ENCODE measurements around the gene PLOD2.

The PLOD2 gene

GRCh38 chr3:146153429-146153828 lies 7.6 kb downstream of the PLOD2 start:
- no CpG with 5 or more reads among the region's 4 CpGs for WGBS (ENCODE audit: extremely low coverage, insufficient coverage, low lambda C conversion rate)
- Histone ChIP-seq H3K27ac (ENCODE audit: low read depth, low read length) (no peak overlapping the region), H2AK5ac (ENCODE audit: low read length) (no peak overlapping the region), H3K4me3 (ENCODE audit: low read length) (no peak overlapping the region), H3K36me3 (ENCODE audit: control insufficient read depth, insufficient read depth, low read length) (no peaks in the 10 kb centered on the region), H2BK15ac (replicated peaks; ENCODE audit: low read depth) (no peak overlapping the region), H3K4me2 (ENCODE audit: low read length) (no peak overlapping the region), H2BK5ac (ENCODE audit: low read length) (no peak overlapping the region), H3K79me1 (ENCODE audit: low read length) (peaks cover 6% of the 10 kb centered on the region), H3K4me1 (ENCODE audit: control insufficient read depth, low read depth, low read length) (no peaks in the 10 kb centered on the region), H4K8ac (ENCODE audit: low read depth, low read length) (no peak overlapping the region), H3K18ac (ENCODE audit: low read length) (peak overlapping the region; percentile 68), H2BK120ac (ENCODE audit: low read depth, low read length) (no peak overlapping the region), H3K9ac (ENCODE audit: low read length) (no peak overlapping the region), H3K27me3 (ENCODE audit: insufficient read depth, low read length, poor library complexity) (no peaks in the 10 kb centered on the region), H4K5ac (ENCODE audit: low read length) (no peak overlapping the region), H3K23ac (ENCODE audit: low read length) (no peak overlapping the region), H3K79me2 (ENCODE audit: control insufficient read depth, insufficient read depth, low read length) (peaks cover 25% of the 10 kb centered on the region), H3K4ac (ENCODE audit: low read depth, low read length) (no peak overlapping the region), H3K56ac (ENCODE audit: low read length) (no peak overlapping the region)
- DNase-seq: no peak

GRCh38 chr3:146152834-146153233 lies 8.2 kb downstream of the PLOD2 start:
- no peak overlapping the region for H3K9ac ChIP-seq (ENCODE audit: low read length)
- H4K5ac ChIP-seq (ENCODE audit: low read length): no peak overlapping the region
- no peak overlapping the region for H2BK120ac ChIP-seq (ENCODE audit: low read depth, low read length)
- no peak for DNase-seq
- H3K79me1 ChIP-seq (ENCODE audit: low read length): peaks cover 6% of the 10 kb centered on the region
- H2BK5ac ChIP-seq (ENCODE audit: low read length): no peak overlapping the region
- H2BK15ac ChIP-seq (replicated peaks; ENCODE audit: low read depth): no peak overlapping the region
- no peaks in the 10 kb centered on the region for H3K27me3 ChIP-seq (ENCODE audit: insufficient read depth, low read length, poor library complexity)
- H3K56ac ChIP-seq (ENCODE audit: low read length): no peak overlapping the region
- H3K79me2 ChIP-seq (ENCODE audit: control insufficient read depth, insufficient read depth, low read length): peaks cover 21% of the 10 kb centered on the region
- no peak overlapping the region for H3K23ac ChIP-seq (ENCODE audit: low read length)
- no peaks in the 10 kb centered on the region for H3K36me3 ChIP-seq (ENCODE audit: control insufficient read depth, insufficient read depth, low read length)
- no peak overlapping the region for H3K4ac ChIP-seq (ENCODE audit: low read depth, low read length)
- no peak overlapping the region for H3K4me2 ChIP-seq (ENCODE audit: low read length)
- no peak overlapping the region for H4K8ac ChIP-seq (ENCODE audit: low read depth, low read length)
- no peaks in the 10 kb centered on the region for H3K4me1 ChIP-seq (ENCODE audit: control insufficient read depth, low read depth, low read length)
- H3K18ac ChIP-seq (ENCODE audit: low read length): no peak overlapping the region
- no peak overlapping the region for H3K27ac ChIP-seq (ENCODE audit: low read depth, low read length)
- no peak overlapping the region for H2AK5ac ChIP-seq (ENCODE audit: low read length)
- H3K4me3 ChIP-seq (ENCODE audit: low read length): no peak overlapping the region
- no CpG with 5 or more reads among the region's 6 CpGs for WGBS (ENCODE audit: extremely low coverage, insufficient coverage, low lambda C conversion rate)

- Histone ChIP-seq H3K27me3 (ENCODE audit: insufficient read depth, low read length, poor library complexity) (no peaks in the 10 kb centered on the region), H3K4me1 (ENCODE audit: control insufficient read depth, low read depth, low read length) (no peaks in the 10 kb centered on the region), H2BK120ac (ENCODE audit: low read depth, low read length) (no peak overlapping the region), H4K5ac (ENCODE audit: low read length) (no peak overlapping the region), H3K56ac (ENCODE audit: low read length) (no peak overlapping the region), H4K8ac (ENCODE audit: low read depth, low read length) (no peak overlapping the region), H3K36me3 (ENCODE audit: control insufficient read depth, insufficient read depth, low read length) (no peaks in the 10 kb centered on the region), H2BK15ac (replicated peaks; ENCODE audit: low read depth) (no peak overlapping the region), H3K79me2 (ENCODE audit: control insufficient read depth, insufficient read depth, low read length) (peaks cover 19% of the 10 kb centered on the region), H2AK5ac (ENCODE audit: low read length) (no peak overlapping the region), H3K4me3 (ENCODE audit: low read length) (no peak overlapping the region), H3K18ac (ENCODE audit: low read length) (no peak overlapping the region), H3K9ac (ENCODE audit: low read length) (no peak overlapping the region), H3K27ac (ENCODE audit: low read depth, low read length) (no peak overlapping the region), H3K79me1 (ENCODE audit: low read length) (peaks cover 16% of the 10 kb centered on the region), H3K23ac (ENCODE audit: low read length) (no peak overlapping the region), H3K4me2 (ENCODE audit: low read length) (no peak overlapping the region), H2BK5ac (ENCODE audit: low read length) (no peak overlapping the region), H3K4ac (ENCODE audit: low read depth, low read length) (no peak overlapping the region)
- no peak for DNase-seq
- WGBS (ENCODE audit: extremely low coverage, insufficient coverage, low lambda C conversion rate): no CpG with 5 or more reads among the region's 1 CpG
Observed at GRCh38 chr3:146148468-146148931, 12.5 kb downstream of the PLOD2 start.

GRCh38 chr3:146145642-146146041 lies 15.3 kb downstream of the PLOD2 start:
- Histone ChIP-seq H2BK15ac (replicated peaks; ENCODE audit: low read depth) (no peak overlapping the region), H3K27ac (ENCODE audit: low read depth, low read length) (no peak overlapping the region), H2BK5ac (ENCODE audit: low read length) (no peak overlapping the region), H3K79me2 (ENCODE audit: control insufficient read depth, insufficient read depth, low read length) (peaks cover 22% of the 10 kb centered on the region), H3K18ac (ENCODE audit: low read length) (no peak overlapping the region), H3K4me3 (ENCODE audit: low read length) (no peak overlapping the region), H3K36me3 (ENCODE audit: control insufficient read depth, insufficient read depth, low read length) (no peaks in the 10 kb centered on the region), H3K4me1 (ENCODE audit: control insufficient read depth, low read depth, low read length) (no peaks in the 10 kb centered on the region), H3K56ac (ENCODE audit: low read length) (no peak overlapping the region), H4K8ac (ENCODE audit: low read depth, low read length) (no peak overlapping the region), H4K5ac (ENCODE audit: low read length) (no peak overlapping the region), H3K4ac (ENCODE audit: low read depth, low read length) (no peak overlapping the region), H3K4me2 (ENCODE audit: low read length) (no peak overlapping the region), H3K9ac (ENCODE audit: low read length) (no peak overlapping the region), H3K23ac (ENCODE audit: low read length) (no peak overlapping the region), H2AK5ac (ENCODE audit: low read length) (no peak overlapping the region), H2BK120ac (ENCODE audit: low read depth, low read length) (no peak overlapping the region), H3K27me3 (ENCODE audit: insufficient read depth, low read length, poor library complexity) (no peaks in the 10 kb centered on the region), H3K79me1 (ENCODE audit: low read length) (peaks cover 19% of the 10 kb centered on the region)
- DNase-seq: no peak
- WGBS (ENCODE audit: extremely low coverage, insufficient coverage, low lambda C conversion rate): no CpG with 5 or more reads among the region's 1 CpG

GRCh38 chr3:146142757-146143156 lies 18.2 kb downstream of the PLOD2 start:
- Histone ChIP-seq H3K23ac (ENCODE audit: low read length) (no peak overlapping the region), H3K79me1 (ENCODE audit: low read length) (peaks cover 24% of the 10 kb centered on the region), H3K36me3 (ENCODE audit: control insufficient read depth, insufficient read depth, low read length) (no peaks in the 10 kb centered on the region), H3K9ac (ENCODE audit: low read length) (no peak overlapping the region), H3K4ac (ENCODE audit: low read depth, low read length) (no peak overlapping the region), H2BK5ac (ENCODE audit: low read length) (no peak overlapping the region), H2BK15ac (replicated peaks; ENCODE audit: low read depth) (no peak overlapping the region), H4K8ac (ENCODE audit: low read depth, low read length) (no peak overlapping the region), H4K5ac (ENCODE audit: low read length) (no peak overlapping the region), H3K27ac (ENCODE audit: low read depth, low read length) (no peak overlapping the region), H3K4me2 (ENCODE audit: low read length) (no peak overlapping the region), H3K18ac (ENCODE audit: low read length) (no peak overlapping the region), H2AK5ac (ENCODE audit: low read length) (no peak overlapping the region), H3K56ac (ENCODE audit: low read length) (no peak overlapping the region), H3K27me3 (ENCODE audit: insufficient read depth, low read length, poor library complexity) (no peaks in the 10 kb centered on the region), H3K4me1 (ENCODE audit: control insufficient read depth, low read depth, low read length) (peaks cover 2% of the 10 kb centered on the region), H3K4me3 (ENCODE audit: low read length) (no peak overlapping the region), H2BK120ac (ENCODE audit: low read depth, low read length) (no peak overlapping the region), H3K79me2 (ENCODE audit: control insufficient read depth, insufficient read depth, low read length) (peaks cover 25% of the 10 kb centered on the region)
- peak; percentile 36 for DNase-seq
- no CpG with 5 or more reads among the region's 3 CpGs for WGBS (ENCODE audit: extremely low coverage, insufficient coverage, low lambda C conversion rate)

- Histone ChIP-seq H3K23ac (ENCODE audit: low read length) (no peak overlapping the region), H2BK15ac (replicated peaks; ENCODE audit: low read depth) (no peak overlapping the region), H3K4me2 (ENCODE audit: low read length) (no peak overlapping the region), H3K27me3 (ENCODE audit: insufficient read depth, low read length, poor library complexity) (no peaks in the 10 kb centered on the region), H2BK5ac (ENCODE audit: low read length) (no peak overlapping the region), H2BK120ac (ENCODE audit: low read depth, low read length) (no peak overlapping the region), H3K9ac (ENCODE audit: low read length) (no peak overlapping the region), H3K27ac (ENCODE audit: low read depth, low read length) (no peak overlapping the region), H3K4me3 (ENCODE audit: low read length) (no peak overlapping the region), H4K5ac (ENCODE audit: low read length) (no peak overlapping the region), H3K56ac (ENCODE audit: low read length) (no peak overlapping the region), H2AK5ac (ENCODE audit: low read length) (no peak overlapping the region), H3K79me2 (ENCODE audit: control insufficient read depth, insufficient read depth, low read length) (peaks cover 19% of the 10 kb centered on the region), H4K8ac (ENCODE audit: low read depth, low read length) (no peak overlapping the region), H3K4ac (ENCODE audit: low read depth, low read length) (no peak overlapping the region), H3K36me3 (ENCODE audit: control insufficient read depth, insufficient read depth, low read length) (no peaks in the 10 kb centered on the region), H3K79me1 (ENCODE audit: low read length) (peaks cover 17% of the 10 kb centered on the region), H3K4me1 (ENCODE audit: control insufficient read depth, low read depth, low read length) (peaks cover 2% of the 10 kb centered on the region), H3K18ac (ENCODE audit: low read length) (no peak overlapping the region)
- DNase-seq: no peak
- no CpG with 5 or more reads among the region's 3 CpGs for WGBS (ENCODE audit: extremely low coverage, insufficient coverage, low lambda C conversion rate)
Observed at GRCh38 chr3:146139586-146140110, 21.3 kb downstream of the PLOD2 start.
